GM19397 (cell line): ENCODE measurements around the gene MBD3L2B.

Experiments
- ATAC-seq: cut with Tn5 transposase; IDR thresholded peaks from one replicate; pipeline ENCODE4 v1.9.1; 2021; ENCODE audit warnings: mild to moderate bottlenecking, moderate library complexity; ENCODE audit not compliant: unreplicated experiment

The MBD3L2B gene

DNA sequence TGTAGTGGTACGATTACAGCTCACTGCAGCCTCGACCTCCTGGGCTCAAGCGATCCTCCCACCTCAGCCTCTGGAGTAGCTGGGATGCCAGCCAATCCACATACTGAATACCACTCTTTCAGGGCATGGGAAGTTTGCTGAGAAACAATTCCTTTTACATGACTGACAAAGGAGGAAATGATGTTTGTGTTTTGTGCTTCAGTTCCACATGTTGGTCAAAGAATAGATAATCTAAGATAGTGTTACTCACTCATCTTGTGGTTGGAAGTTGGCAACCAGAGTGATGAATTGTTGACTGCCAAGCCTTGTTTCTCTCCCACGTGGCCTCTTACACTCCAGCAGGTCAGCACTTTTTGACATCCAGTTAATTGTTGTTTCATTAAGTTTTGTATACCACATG, 7.6 kb downstream of the MBD3L2B start:
- no peak for ATAC-seq

DNA sequence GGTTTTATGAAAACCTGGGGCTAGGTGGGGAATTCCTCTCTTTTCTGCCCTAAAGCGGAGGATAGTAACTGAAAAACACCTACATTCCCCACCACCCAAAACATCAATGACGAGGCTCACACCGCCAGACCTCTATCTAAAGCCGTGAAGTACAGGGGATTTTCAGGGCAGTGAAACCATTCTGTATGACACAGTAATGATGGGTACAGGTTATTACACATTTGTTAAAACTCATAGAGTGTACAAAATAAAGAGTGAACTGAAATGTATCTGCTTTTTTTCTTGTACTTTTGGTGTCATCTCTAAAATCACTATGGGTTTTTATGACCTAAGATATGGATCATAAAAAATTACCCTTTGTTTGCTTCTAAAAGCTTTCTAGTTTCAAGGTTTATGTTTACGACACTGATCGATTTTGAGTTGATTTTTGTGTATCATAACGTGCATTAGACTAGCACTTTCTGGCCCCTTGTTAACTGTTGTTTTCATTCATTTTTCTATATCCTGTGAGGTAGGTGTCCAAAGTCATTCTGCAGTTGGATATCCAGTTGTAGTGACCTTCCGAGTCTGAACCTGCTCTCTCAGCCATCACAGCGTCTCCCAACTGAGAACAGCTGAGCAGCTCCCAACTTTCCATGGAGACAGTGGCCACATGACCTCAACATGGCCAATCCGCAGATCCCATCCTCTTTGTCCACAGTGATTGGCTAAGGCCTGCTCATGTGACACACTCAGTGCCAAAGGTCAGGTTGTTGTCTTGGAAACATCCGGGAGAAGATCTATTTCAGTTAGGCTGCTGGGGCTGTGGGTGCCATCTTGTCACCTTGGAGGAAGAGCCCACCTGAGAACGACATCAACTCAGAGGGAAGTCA, 10.3 kb downstream of the MBD3L2B start:
- no peak for ATAC-seq

DNA sequence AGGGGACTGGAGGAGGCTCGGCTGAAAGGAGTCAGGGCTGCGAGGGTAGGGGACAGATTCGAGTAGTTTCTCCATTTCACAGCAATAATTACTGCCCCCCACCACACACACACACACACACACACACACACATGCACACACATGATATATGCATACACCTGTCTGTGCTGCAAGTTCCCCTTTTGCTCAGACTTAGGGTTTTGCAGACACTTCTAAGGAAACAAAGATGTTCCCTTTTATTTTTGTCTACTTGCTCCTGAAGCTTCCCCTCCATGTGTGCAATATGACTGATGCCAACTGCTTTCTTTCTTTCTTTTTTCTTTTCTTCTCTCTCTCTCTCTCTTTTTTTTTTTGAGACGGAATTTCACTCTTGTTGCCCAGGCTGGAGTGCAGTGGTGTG, 13.4 kb downstream of the MBD3L2B start:
- ATAC-seq = no peak

DNA sequence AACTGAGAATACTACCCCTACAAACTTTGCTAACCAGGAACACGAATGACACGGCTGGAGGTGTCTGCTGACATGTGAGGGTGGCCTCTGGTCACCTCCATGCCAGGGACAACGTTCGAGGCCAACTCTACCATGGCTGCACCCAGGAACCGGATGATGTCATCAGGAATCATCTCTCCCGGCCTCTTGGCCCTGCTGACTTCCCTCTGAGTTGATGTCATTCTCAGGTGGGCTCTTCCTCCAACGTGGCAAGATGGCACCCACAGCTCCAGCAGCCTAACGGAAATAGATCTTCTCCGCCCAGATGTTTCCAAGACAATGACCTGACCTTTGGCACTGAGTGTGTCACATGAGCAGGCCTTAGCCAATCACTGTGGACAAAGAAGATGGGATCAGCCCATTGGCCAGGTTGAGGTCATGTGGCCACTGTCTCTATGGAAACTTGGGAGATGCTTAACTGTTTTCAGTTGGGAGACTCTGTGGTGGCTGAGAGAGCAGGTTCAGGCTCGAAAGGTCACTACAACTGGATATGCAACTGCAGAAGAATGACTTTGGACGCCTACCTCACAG, 15.0 kb downstream of the MBD3L2B start:
- ATAC-seq = no peak

DNA sequence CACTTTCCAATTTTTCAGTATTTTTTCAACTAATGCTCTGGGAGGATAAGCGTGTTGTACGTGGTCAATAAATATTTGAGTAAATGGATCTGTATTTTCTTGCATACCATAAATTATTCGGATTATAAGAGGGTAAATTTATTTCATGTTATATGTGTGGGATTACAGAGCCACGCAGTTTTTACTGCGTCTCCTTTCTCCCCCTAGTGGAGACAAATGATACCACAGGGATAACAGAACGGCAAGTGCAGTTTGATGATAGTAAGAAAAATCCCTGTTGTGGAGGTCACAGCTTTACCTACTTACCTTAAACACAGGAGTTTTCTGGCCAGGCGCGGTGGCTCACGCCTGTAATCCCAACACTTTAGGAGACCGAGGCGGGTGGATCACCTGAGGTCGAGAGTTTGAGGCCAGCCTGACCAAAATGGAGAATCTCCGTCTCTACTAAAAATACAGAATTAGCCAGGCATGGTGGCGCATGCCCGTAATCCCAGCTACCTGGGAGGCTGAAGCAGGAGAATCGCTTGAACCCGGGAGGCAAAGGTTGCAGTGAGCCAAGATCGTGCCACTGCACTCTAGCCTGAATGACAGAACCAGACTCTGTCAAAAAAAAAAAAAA, 16.8 kb downstream of the MBD3L2B start:
- no peak for ATAC-seq

DNA sequence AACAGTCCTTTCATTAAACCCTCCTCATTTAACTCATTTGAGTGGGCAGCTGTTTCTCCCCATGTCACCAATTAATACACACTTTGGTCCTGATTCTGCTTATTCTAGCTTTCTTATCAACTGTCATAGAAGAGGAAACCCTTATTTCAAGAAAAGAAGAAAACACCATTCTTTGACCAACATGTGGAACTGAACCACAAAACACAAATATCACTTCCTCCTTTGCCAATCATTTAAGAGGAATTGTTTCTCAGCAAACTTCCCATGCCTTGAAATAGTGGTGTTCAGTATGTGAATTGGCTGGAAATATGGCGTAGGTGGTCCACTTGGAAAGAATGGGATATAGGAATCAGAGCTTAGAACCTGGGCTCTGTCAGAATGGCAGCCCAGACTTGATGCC, 20.4 kb downstream of the MBD3L2B start:
- no peak for ATAC-seq

DNA sequence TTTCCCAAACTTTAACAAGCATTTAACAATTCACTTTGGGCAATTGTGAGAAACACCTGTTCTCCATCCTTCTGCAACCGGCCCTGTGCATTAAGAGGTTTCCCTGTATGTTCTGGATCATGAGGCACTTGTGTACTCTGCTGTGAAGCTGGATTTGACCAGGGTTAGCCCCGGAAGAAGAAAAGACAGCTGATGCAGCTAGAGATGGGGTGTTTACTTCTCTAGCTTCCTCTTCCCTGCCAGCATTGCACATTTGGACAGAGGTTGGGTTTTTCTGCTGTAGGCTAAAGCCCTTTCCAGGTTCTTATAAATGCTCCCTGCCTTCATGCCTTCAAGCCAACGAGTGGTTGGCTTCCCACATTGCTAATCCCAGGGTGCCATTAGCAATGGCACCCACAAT, 20.9 kb downstream of the MBD3L2B start:
- no peak for ATAC-seq

DNA sequence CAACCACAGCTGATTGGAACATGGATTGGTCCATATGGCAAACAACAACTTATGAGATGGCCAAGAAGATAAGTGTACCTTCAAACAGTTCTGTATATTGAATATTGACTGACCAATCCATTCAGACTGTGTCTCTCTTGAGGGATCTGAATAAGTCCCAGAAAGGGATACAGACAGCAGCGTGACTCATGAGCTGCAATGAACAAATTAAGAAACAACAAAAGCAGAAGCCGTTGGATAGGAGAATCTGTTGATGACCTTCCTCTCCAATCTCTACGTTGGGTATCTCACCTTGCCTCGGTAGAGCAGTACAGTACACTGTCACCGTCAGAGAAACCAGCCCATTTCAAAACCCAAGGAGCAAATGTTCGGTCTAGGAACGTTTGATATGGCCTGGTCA, 21.3 kb downstream of the MBD3L2B start:
- no peak for ATAC-seq

DNA sequence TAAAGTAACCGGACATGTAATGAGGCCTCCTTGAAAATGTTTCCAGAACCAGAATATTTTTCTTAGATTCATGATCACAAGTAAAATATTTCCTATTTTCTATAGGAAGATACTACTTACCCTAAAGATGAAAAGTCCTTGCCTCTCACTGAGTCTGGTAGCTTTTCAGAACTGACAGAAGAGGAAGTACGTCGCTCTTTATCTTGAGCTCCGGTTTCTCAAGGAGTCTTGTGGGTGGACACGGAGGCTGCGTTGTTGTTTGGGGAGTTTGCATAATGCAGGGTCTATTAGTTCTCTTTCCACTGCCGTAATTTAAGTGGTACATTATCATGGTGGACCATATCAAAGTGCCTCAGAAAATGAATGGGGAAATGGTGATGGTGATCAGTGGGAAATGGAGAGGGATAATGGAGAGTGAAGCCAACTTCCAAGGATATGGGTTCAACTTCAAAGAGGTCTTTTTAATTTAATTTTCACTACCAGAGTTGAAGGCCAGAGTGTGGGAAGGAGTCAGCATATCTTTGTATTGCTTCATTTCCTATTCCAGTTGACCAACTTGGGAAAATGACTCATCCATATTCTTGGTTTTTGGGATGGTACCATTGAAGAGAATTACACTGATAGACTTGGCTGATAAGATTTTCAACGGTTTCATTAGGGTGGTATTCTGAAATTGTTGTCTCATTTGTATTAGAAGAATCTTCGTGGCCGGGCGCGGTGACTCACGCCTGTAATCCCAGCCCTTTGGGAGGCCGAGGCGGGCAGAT, 23.4 kb downstream of the MBD3L2B start:
- no peak for ATAC-seq

DNA sequence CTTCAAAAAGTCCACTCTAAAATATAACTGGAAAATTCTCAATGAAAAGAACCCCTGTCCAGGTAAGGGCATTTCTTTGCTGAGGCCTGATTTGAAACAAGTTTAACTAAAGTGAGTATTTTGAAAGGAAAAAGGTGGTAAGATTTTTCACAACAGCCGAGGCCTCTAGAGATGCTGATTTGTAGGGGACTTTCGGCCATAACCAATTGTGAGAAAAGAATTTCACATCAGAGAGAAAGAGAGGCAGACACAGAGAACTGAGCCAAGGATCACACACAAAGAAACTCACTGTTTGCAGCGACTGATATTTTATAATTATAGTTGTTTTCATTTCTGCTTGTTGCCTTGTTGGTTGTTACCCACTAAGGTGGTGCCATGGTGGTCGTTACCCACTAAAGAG, 24.4 kb downstream of the MBD3L2B start:
- ATAC-seq = no peak

DNA sequence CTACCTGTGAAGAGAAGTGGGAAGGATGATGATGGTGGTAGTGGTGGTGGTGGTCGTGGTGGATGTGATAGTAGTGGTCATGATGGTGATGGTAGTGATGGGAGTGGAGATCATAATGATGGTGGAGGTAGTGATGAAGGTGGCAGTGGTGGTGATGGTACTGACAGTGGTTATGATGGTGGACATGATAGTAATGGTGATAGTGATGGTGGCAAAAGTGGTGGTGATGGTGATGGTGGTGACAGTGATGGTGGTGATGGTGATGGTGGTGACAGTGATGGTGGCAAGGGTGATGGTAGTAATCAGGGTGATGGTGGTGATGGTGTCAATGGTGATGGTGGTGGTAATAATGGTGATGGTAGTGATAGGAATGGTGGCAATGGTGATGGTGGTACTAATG, 26.2 kb downstream of the MBD3L2B start:
- no peak for ATAC-seq

DNA sequence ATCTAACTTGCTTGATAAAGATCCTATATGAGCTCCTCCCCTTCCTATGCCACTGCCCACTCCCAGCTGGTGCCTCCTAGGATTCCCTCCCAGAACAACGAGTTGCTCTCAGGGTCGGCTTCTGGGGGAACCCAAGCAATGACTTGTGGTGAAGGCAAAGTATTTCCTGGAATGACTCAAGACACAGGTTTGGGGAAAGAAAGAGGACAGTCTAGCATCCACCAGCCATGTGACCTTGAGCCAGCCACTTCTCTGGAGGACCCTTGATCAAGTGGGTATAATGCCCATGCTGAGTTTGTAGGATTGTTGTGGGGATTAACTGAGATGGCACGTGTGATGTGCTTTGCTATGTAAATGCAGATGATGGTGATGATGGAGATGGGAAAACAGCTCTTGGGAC, 33.0 kb downstream of the MBD3L2B start:
- no peak for ATAC-seq

DNA sequence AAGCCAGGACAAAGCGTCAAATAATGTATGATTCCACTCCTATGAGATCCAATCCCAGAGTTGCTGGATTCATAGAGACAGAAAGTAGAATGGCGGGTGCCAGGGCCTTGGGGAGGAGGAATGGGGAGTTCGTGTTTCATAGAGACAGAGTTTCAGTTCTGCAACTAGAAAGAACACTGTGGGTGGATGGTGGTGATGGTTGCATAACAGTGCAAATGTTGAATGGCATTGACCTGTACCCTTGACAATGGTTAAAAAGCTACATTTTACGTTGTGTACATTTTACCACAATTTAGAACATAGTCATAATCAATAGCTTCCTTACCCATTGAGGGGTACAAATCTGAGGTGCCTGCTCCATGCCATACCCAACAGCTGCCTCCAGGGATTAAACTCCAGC, 33.4 kb downstream of the MBD3L2B start:
- no peak for ATAC-seq

DNA sequence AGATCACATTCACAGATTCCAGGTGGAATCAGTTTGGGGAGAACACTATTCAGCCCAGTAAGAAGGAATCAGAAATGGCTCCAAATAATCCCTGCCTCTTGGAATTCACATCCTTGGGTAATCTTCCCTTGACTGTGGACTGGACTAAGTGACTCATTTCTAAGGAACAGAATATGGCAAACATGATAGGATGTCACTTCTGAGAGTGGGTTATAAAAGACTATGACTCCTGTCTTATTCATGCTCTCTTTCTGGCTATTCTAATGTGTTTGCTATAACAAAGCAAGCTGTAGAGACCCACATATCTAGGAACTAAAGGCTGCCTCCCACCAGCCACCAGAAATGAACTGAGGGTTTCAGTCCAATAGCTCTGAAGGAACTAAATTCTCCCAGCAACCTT, 37.8 kb downstream of the MBD3L2B start:
- no peak for ATAC-seq

DNA sequence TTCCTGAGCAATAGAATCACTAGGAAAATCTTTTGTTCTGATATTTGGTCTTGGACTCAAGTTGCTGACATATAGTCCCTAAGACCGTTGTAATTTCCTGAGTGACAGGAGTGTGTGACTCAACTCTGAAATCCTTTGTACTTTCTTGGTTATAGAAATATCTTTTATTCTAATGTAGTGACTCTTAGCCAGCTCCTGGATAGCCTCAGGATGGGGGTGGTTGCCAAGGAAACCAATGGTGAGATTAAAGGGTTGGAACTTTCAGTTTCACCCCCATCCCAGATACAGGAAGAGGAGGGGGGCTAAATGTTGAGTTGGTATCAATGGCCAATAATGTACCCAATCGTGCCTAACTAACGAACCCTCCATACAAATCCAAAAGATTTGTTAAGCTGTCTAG, 41.8 kb downstream of the MBD3L2B start:
- no peak for ATAC-seq

DNA sequence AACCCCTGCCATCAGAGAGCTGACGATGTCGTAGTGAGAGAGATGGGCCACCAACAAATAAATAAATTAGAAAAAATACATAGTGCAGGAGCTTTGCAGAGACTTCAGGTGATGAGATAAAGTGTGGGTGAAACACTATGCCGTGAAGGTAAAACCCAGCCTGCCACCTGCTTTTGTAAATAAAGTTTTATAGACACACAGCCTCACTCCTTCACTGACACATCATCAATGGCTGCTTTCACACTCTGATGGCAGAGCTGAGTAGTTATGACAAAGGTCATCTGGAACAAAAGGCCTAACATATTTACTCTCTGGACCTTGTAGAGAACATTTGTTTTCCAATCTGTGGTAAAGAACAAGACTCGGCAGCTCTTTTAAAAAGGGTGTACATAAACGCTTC, 45.0 kb downstream of the MBD3L2B start:
- no peak for ATAC-seq

DNA sequence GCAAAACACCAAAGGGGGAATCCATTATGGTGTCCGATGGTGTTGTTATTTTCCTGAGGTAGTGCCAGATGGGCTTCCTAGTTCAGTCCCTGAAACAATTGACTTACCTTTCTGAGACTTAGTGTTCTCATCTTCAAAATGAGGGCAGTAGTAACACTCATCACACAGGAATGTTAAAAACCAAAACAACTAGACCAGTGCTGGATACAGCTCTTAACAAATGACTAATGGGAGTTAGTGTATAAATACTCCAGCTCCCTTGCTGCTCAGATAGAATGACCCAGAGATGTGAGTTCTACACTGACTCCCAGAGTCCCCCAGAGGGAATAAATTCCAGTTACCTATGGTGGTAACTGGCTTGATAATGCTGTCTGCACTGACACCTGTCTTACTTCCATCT, 49.9 kb downstream of the MBD3L2B start:
- ATAC-seq = no peak

DNA sequence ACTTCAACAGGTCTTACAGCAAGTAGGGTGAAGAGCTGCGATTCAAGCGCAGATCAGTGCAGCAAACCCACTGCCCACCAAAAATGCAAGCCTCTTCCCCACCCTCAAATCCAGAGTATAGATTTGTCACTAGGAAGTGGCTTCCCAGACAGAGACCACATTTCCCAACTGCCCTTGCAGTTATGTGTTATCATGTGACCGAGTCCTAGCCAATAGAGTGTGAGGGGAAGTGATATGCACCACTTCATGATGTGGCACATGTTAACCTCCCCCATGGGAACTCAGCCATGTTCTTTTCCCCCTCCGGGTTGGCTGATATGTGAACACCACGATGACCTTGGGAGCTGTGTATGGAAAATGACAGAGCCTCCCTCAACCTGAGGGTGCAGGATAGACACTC, 50.8 kb downstream of the MBD3L2B start:
- no peak for ATAC-seq

DNA sequence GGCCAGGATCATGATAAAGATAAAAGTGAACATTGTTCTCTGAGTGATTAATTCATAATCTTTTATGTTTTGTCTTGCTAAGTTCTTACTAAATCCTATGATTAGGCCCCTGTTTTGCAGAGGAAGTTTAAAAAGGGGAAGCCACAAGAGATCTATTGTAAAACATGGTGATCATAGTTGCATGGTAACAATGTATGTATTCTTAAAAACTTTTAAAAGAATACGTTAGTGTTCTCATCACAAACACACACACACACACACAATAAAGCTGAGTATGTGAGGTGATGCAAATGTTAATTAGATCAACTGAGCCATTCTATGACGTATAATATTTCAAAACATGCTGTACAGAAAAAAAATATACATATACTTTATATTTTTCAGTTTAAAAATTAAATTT, 51.2 kb downstream of the MBD3L2B start:
- ATAC-seq = no peak

DNA sequence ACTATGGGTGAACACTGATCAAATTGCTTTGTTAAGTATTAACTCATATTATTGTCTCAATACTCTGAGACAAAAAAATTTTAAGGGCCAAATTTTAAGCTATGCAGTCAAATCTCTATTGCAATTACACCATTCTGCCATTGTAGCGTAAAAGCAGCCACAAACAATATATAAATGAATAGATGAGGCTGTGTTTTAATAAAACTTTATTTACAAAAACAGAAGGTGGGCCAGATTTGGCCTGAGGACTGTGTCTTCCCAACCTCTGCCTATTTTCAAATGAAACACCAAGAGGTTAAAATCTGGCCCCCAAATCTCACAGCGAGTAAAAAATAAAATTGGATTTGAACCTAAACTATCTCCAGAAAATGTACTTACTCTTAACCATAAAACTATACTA, 51.7 kb downstream of the MBD3L2B start:
- ATAC-seq = no peak
